ENCODE measurements around the gene PDE4D.

GRCh38 chr5:59436364-59437148, 457.0 kb downstream of the PDE4D start:
- TF ChIP-seq CTCF (IDR thresholded peaks at IDR 0.05) (no peak), POLR2A (IDR thresholded peaks at IDR 0.05) (no peak)
